HL-60 (cell line): ENCODE measurements around the gene TRERF1.

ENCODE experiments used
- POLR2AphosphoS5 ChIP-seq: IDR thresholded peaks from 2 replicates; pipeline ENCODE4 v1.6.1; 2012; ENCODE audit warnings: low read depth
- TF ChIP-seq, protein P1 (sequence below): IDR thresholded peaks from one replicate; pipeline ENCODE4 v1.5.1; 2011; ENCODE audit warnings: low read length, control low read depth, inconsistent platforms; ENCODE audit not compliant: insufficient read depth

GRCh38 chr6:42279144-42279781, 172.5 kb downstream of the TRERF1 start:
- no peak for TF ChIP-seq POLR2AphosphoS5
- TF ChIP-seq, protein P1, sequence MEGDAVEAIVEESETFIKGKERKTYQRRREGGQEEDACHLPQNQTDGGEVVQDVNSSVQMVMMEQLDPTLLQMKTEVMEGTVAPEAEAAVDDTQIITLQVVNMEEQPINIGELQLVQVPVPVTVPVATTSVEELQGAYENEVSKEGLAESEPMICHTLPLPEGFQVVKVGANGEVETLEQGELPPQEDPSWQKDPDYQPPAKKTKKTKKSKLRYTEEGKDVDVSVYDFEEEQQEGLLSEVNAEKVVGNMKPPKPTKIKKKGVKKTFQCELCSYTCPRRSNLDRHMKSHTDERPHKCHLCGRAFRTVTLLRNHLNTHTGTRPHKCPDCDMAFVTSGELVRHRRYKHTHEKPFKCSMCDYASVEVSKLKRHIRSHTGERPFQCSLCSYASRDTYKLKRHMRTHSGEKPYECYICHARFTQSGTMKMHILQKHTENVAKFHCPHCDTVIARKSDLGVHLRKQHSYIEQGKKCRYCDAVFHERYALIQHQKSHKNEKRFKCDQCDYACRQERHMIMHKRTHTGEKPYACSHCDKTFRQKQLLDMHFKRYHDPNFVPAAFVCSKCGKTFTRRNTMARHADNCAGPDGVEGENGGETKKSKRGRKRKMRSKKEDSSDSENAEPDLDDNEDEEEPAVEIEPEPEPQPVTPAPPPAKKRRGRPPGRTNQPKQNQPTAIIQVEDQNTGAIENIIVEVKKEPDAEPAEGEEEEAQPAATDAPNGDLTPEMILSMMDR: no peak
